Panc1 (cell line): ENCODE measurements around the gene POLQ. TPM values are rescaled to one million over a fixed set of nuclear protein-coding genes. Genes with fewer than 3 reads are reported as not detected.
"Not testable (repeated sequence)": the region's sequence is repeated elsewhere in the genome, so short reads cannot be mapped to it uniquely, and the experiment has no call there.

Experiments used
- ATAC-seq: fragments of 200-7000 bp; cut with Tn5 transposase; 2 replicates; pipeline ENCODE4 v1.9.1; 2020; ENCODE audit warnings: mild to moderate bottlenecking, moderate library complexity
- BruUV-seq: library from RNA; stranded (reverse); fragments of 400-500 nt; replicated peaks from 2 replicates; lab custom pipeline; 2021; lab: Mats Ljungman, UMichigan
- CTCF ChIA-PET: fragments of 300-600 bp; sonication (Branson Sonifier 250); formaldehyde crosslinking; loops from one replicate; lab custom pipeline; 2022; ENCODE audit warnings: antibody characterized with exemption; lab: Charles Lee
- POLR2A ChIA-PET: fragments of 300-600 bp; sonication (Branson Sonifier 250); formaldehyde crosslinking; loops from one replicate; lab custom pipeline; 2022; ENCODE audit warnings: antibody characterized with exemption; lab: Charles Lee
- DNase-seq: peaks from one replicate; pipeline ENCODE4 v3.0.0-alpha.2; 2010; ENCODE audit warnings: low read depth, low spot score
- H3K27ac ChIP-seq: 2 replicates; pipeline ENCODE4 v1.5.1; 2011; ENCODE audit warnings: mild to moderate bottlenecking, low read length, inconsistent platforms
- H3K27me3 ChIP-seq: fragments of 200-500 bp; sonication (Bioruptor generic); 2 replicates; pipeline ENCODE4 v1.6.0; 2014; ENCODE audit warnings: low read length, inconsistent platforms; ENCODE audit not compliant: control insufficient read depth, insufficient read depth
- H3K36me3 ChIP-seq: fragments of 200-500 bp; sonication (Bioruptor generic); 2 replicates; pipeline ENCODE4 v1.5.1; 2014; ENCODE audit warnings: inconsistent platforms, mild to moderate bottlenecking, low read length, moderate library complexity; ENCODE audit not compliant: control insufficient read depth, insufficient read depth
- H3K4me1 ChIP-seq: 2 replicates; pipeline ENCODE4 v1.5.1; 2011; ENCODE audit warnings: inconsistent platforms, mild to moderate bottlenecking, low read length, moderate library complexity; ENCODE audit not compliant: control insufficient read depth, insufficient read depth
- H3K4me3 ChIP-seq, 2 experiments: 2 replicates each; pipeline ENCODE4 v1.5.1; 2011 to 2012; ENCODE audit warnings: low read depth in 2 of 2, low read length in 2 of 2, mild to moderate bottlenecking in 2 of 2, inconsistent platforms in 1 of 2, moderate library complexity in 1 of 2
- H3K9me3 ChIP-seq: fragments of 200-500 bp; sonication (Bioruptor generic); 2 replicates; pipeline ENCODE4 v1.5.1; 2014; ENCODE audit warnings: low read depth, mild to moderate bottlenecking, inconsistent platforms, low read length, moderate library complexity; ENCODE audit not compliant: control insufficient read depth, insufficient read depth
- POLR2AphosphoS5 ChIP-seq: IDR thresholded peaks from 2 replicates; pipeline ENCODE4 v1.6.1; 2012; ENCODE audit warnings: mild to moderate bottlenecking, low read depth, low read length, moderate library complexity
- SIN3A ChIP-seq: IDR thresholded peaks from 2 replicates; pipeline ENCODE4 v1.6.1; 2012; ENCODE audit warnings: low read depth, mild to moderate bottlenecking, low read length, moderate library complexity, borderline replicate concordance; ENCODE audit not compliant: insufficient read depth
- TCF7L2 ChIP-seq: IDR thresholded peaks from 2 replicates; pipeline ENCODE4 v1.6.1; 2011; ENCODE audit warnings: mild to moderate bottlenecking, low read depth, low read length, inconsistent platforms
- in situ Hi-C: cut with HindIII; loops from 2 replicates; pipeline ENCODE4 v1.10.0; 2016; ENCODE audit warnings: low sequenced_read_pairs, low pct_unique_long_range_greater_than_20kb
- intact Hi-C: fragments of 100-400 bp; cut with micrococcal nuclease; formaldehyde crosslinking; loops from one replicate; pipeline ENCODE4 v1.10.0; 2022; ENCODE audit not compliant: unreplicated experiment
- total RNA-seq: library from RNA; stranded (reverse); gene quantifications from one replicate; pipeline ENCODE4 v1.2.1, GENCODE V29; 2021; ENCODE audit not compliant: unreplicated experiment
- TF ChIP-seq, protein P1 (sequence below), 2 experiments: IDR thresholded peaks; 2 replicates each; pipeline ENCODE4 v1.6.1; 2011 to 2012; ENCODE audit warnings: low read depth in 2 of 2, control low read depth in 1 of 2, low read length in 1 of 2, mild to moderate bottlenecking in 1 of 2, moderate library complexity in 1 of 2; ENCODE audit not compliant: insufficient read depth in 1 of 2
- TF ChIP-seq, protein P2 (sequence below): fragments of 450-650 bp; IDR thresholded peaks from 2 replicates; pipeline ENCODE4 v1.5.1; 2017; ENCODE audit warnings: mild to moderate bottlenecking

Gene POLQ
- total RNA-seq, 1 experiment from 2014 or later: 11.9 TPM

DNA sequence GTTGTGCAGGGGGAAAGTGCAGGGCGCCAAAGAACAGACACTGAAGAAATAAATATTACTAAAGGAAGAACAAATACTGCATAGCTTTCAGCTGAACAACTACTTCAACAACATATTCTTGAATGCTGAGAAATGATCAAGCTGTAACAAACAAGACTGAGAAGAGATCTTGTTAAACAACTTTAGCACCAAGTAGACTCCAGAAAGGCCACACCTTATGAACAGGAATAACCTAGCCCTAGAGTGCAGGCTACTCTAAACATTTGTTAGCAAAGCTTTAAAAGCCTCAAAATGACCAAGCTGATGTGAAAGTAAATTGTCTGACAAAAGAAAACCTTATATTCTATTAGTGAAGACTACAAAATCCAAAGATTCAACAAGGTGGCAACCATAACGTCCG is 83.2 kb downstream of the POLQ start:
- TF ChIP-seq TCF7L2 (no peak), POLR2AphosphoS5 (no peak), SIN3A (no peak)
- TF ChIP-seq, protein P1, sequence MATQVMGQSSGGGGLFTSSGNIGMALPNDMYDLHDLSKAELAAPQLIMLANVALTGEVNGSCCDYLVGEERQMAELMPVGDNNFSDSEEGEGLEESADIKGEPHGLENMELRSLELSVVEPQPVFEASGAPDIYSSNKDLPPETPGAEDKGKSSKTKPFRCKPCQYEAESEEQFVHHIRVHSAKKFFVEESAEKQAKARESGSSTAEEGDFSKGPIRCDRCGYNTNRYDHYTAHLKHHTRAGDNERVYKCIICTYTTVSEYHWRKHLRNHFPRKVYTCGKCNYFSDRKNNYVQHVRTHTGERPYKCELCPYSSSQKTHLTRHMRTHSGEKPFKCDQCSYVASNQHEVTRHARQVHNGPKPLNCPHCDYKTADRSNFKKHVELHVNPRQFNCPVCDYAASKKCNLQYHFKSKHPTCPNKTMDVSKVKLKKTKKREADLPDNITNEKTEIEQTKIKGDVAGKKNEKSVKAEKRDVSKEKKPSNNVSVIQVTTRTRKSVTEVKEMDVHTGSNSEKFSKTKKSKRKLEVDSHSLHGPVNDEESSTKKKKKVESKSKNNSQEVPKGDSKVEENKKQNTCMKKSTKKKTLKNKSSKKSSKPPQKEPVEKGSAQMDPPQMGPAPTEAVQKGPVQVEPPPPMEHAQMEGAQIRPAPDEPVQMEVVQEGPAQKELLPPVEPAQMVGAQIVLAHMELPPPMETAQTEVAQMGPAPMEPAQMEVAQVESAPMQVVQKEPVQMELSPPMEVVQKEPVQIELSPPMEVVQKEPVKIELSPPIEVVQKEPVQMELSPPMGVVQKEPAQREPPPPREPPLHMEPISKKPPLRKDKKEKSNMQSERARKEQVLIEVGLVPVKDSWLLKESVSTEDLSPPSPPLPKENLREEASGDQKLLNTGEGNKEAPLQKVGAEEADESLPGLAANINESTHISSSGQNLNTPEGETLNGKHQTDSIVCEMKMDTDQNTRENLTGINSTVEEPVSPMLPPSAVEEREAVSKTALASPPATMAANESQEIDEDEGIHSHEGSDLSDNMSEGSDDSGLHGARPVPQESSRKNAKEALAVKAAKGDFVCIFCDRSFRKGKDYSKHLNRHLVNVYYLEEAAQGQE (IDR thresholded peaks at IDR 0.05; ENCODE audit: insufficient read depth in 1 of 2, low read depth in 2 of 2, low read length in 1 of 2): no peak
- TF ChIP-seq, protein P2, sequence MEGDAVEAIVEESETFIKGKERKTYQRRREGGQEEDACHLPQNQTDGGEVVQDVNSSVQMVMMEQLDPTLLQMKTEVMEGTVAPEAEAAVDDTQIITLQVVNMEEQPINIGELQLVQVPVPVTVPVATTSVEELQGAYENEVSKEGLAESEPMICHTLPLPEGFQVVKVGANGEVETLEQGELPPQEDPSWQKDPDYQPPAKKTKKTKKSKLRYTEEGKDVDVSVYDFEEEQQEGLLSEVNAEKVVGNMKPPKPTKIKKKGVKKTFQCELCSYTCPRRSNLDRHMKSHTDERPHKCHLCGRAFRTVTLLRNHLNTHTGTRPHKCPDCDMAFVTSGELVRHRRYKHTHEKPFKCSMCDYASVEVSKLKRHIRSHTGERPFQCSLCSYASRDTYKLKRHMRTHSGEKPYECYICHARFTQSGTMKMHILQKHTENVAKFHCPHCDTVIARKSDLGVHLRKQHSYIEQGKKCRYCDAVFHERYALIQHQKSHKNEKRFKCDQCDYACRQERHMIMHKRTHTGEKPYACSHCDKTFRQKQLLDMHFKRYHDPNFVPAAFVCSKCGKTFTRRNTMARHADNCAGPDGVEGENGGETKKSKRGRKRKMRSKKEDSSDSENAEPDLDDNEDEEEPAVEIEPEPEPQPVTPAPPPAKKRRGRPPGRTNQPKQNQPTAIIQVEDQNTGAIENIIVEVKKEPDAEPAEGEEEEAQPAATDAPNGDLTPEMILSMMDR: no peak
- Histone ChIP-seq H3K4me1 (no peaks in the 10 kb centered on the region), H3K9me3 (no peaks in the 10 kb centered on the region), H3K27ac (no peak overlapping the region), H3K27me3 (no peaks in the 10 kb centered on the region), H3K36me3 (no peaks in the 10 kb centered on the region; the same call in 1 of the 2 replicates), H3K4me3 (no peak overlapping the region)
- in situ Hi-C loops (no loop called here), intact Hi-C loops (no loop called here)
- no peak for DNase-seq
- BruUV-seq: no TSS peak
- POLR2A ChIA-PET: no interaction called here
- CTCF ChIA-PET: interaction anchor here (0.6 kb wide), 1 partner anchor 35 kb away, joined by 3 read pairs; no protein-coding TSS in a partner anchor
- no peak for ATAC-seq

DNA sequence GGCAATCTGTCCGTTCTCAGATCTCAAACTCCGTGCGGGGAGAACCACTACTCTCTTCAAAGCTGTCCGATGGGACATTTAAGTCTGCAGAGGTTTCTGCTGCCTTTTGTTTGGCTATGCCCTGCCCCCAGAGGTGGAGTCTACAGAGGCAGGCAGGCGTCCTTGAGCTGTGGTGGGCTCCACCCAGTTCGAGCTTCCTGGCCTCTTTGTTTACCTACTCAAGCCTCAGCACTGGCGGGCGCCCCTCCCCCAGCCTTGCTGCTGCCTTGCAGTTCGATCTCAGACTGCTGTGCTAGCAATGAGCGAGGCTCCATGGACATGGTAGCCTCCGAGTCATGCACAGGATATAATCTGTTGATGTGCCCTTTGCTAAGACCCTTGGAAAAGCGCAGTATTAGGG is 94.0 kb downstream of the POLQ start:
- H3K27ac ChIP-seq, DNase-seq, in situ Hi-C loops, CTCF ChIA-PET, BruUV-seq, H3K9me3 ChIP-seq, ATAC-seq, intact Hi-C loops, H3K27me3 ChIP-seq, H3K4me3 ChIP-seq, POLR2A ChIA-PET, H3K4me1 ChIP-seq, H3K36me3 ChIP-seq: not testable (repeated sequence)

DNA sequence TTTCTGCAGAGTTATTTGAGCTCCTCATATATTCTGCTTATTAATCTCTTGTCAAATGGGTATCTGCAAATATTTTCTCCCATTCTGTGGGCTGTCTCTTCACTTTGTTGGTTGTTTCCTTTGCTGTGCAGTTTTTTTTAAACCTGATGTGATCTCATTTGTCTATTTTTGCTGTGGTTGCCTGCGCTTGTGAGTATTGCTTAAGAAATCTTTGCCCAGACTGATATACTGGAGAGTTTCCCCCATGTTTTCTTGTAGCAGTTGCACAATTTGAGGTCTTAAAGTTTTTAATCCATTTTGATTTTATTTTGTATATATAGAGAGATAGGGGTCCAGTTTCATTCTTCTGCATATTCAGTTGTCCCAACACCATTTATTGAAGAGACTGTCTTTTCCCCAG is 102.3 kb downstream of the POLQ start:
- Histone ChIP-seq H3K27me3 (no peaks in the 10 kb centered on the region), H3K36me3 (no peaks in the 10 kb centered on the region; the same call in 1 of the 2 replicates), H3K27ac (no peak overlapping the region), H3K9me3 (no peaks in the 10 kb centered on the region), H3K4me1 (no peaks in the 10 kb centered on the region), H3K4me3 (no peak overlapping the region)
- CTCF ChIA-PET: no interaction called here
- in situ Hi-C loops: no loop called here
- intact Hi-C loops: no loop called here
- no peak for DNase-seq
- BruUV-seq: no TSS peak
- POLR2A ChIA-PET: no interaction called here
- ATAC-seq: no peak
- TF ChIP-seq POLR2AphosphoS5: no peak
- no peak for TF ChIP-seq SIN3A
- no peak for TF ChIP-seq TCF7L2
- TF ChIP-seq, protein P2: no peak
- TF ChIP-seq, protein P1 (IDR thresholded peaks at IDR 0.05; ENCODE audit: insufficient read depth in 1 of 2, low read depth in 2 of 2, low read length in 1 of 2): no peak
